HCT116 (cell line): ENCODE data around the gene OPCML. TPM values are rescaled to one million over a fixed set of nuclear protein-coding genes. Genes with fewer than 3 reads are reported as not detected.

Experiments
- ATAC-seq: fragments of 200-7000 bp; cut with Tn5 transposase; 2 replicates; pipeline ENCODE4 v1.9.1; 2020; ENCODE audit warnings: mild to moderate bottlenecking, moderate library complexity
- BruUV-seq: library from RNA; stranded (reverse); fragments of 400-500 nt; replicated peaks from 2 replicates; lab custom pipeline; 2021; lab: Mats Ljungman, UMichigan
- CTCF ChIA-PET: fragments of 300-600 bp; sonication (Branson Sonifier 250); formaldehyde crosslinking; loops from one replicate; lab custom pipeline; 2021; ENCODE audit warnings: antibody characterized with exemption; lab: Charles Lee
- POLR2A ChIA-PET: fragments of 300-600, 350-600 bp; sonication (Branson Sonifier 250); formaldehyde crosslinking; loops from one replicate; lab custom pipeline; 2021; ENCODE audit warnings: antibody characterized with exemption; lab: Charles Lee
- RAD21 ChIA-PET, 2 experiments: fragments of 300-600 bp; sonication (Branson Sonifier 250); formaldehyde crosslinking; loops; one replicate each; lab custom pipeline; 2023; ENCODE audit warnings: low total read pairs in 2 of 2; ENCODE audit not compliant: uncharacterized antibody in 2 of 2, unreplicated experiment in 2 of 2, low non-redundant PET in 1 of 2; lab: Charles Lee
- DNase-seq: peaks from one replicate; pipeline ENCODE4 v3.0.0-alpha.2; 2010; ENCODE audit warnings: low read depth, low spot score
- H2AFZ ChIP-seq: fragments of 200-600 bp; shearing (Covaris generic), sonication (generic); 2 replicates; pipeline ENCODE4 v1.6.1; 2017; ENCODE audit warnings: low read depth, mixed run types, mixed read lengths, antibody characterized with exemption, low read length; ENCODE audit not compliant: poor library complexity, severe bottlenecking
- H3K27ac ChIP-seq: 2 replicates; pipeline ENCODE4 v1.5.1; 2012; ENCODE audit warnings: low read depth, low read length
- H3K27me3 ChIP-seq: fragments of 200-600 bp; sonication (generic); 2 replicates; pipeline ENCODE4 v1.6.1; 2016; ENCODE audit warnings: mixed run types, low read length, mixed read lengths; ENCODE audit not compliant: insufficient read depth
- H3K36me3 ChIP-seq, 2 experiments: fragments of 200-500 bp in 1 of 2; fragments of 200-600 bp in 1 of 2; sonication (Bioruptor generic) in 1 of 2; sonication (generic) in 1 of 2; 2 replicates each; pipeline versions ENCODE4 v1.5.1 to v1.6.1; 2014 to 2016; ENCODE audit warnings: low read length in 2 of 2, inconsistent platforms in 1 of 2, mixed read lengths in 1 of 2, mixed run types in 1 of 2; ENCODE audit not compliant: insufficient read depth in 2 of 2, control insufficient read depth in 1 of 2
- H3K4me1 ChIP-seq, 2 experiments: fragments of 200-600 bp in 1 of 2; sonication (generic) in 1 of 2; 2 replicates each; pipeline versions ENCODE4 v1.5.1 to v1.6.1; 2012 to 2017; ENCODE audit warnings: low read length in 2 of 2, inconsistent platforms in 1 of 2, mild to moderate bottlenecking in 1 of 2, mixed read lengths in 1 of 2, mixed run types in 1 of 2, moderate library complexity in 1 of 2; ENCODE audit not compliant: insufficient read depth in 2 of 2, control insufficient read depth in 1 of 2
- H3K4me2 ChIP-seq: fragments of 200-600 bp; sonication (generic); 2 replicates; pipeline ENCODE4 v1.6.1; 2017; ENCODE audit warnings: mixed run types, low read length, mixed read lengths
- H3K4me3 ChIP-seq, 2 experiments: fragments of 200-600 bp in 1 of 2; sonication (generic) in 1 of 2; replicated peaks in 1 of 2; 2 replicates each; pipeline ENCODE4 v1.5.1; 2011 to 2016; ENCODE audit warnings: low read length in 2 of 2, control low read depth in 1 of 2, low read depth in 1 of 2, mild to moderate bottlenecking in 1 of 2, mixed read lengths in 1 of 2, mixed run types in 1 of 2
- H3K79me2 ChIP-seq: fragments of 200-600 bp; sonication (generic); 2 replicates; pipeline ENCODE4 v1.6.1; 2017; ENCODE audit warnings: mild to moderate bottlenecking, mixed run types, low read length, moderate library complexity, mixed read lengths; ENCODE audit not compliant: insufficient read depth
- H3K9ac ChIP-seq: fragments of 200-600 bp; sonication (generic); 2 replicates; pipeline ENCODE4 v1.6.1; 2016; ENCODE audit warnings: low read length, mixed read lengths
- H3K9me2 ChIP-seq: fragments of 200-600 bp; sonication (generic), shearing (Covaris generic); 2 replicates; pipeline ENCODE4 v1.6.1; 2017; ENCODE audit warnings: mixed run types, mild to moderate bottlenecking, moderate library complexity; ENCODE audit not compliant: insufficient read depth
- H3K9me3 ChIP-seq, 2 experiments: fragments of 200-500 bp in 1 of 2; fragments of 200-600 bp in 1 of 2; sonication (Bioruptor generic) in 1 of 2; sonication (generic) in 1 of 2; 2 replicates each; pipeline ENCODE4 v1.6.1; 2014 to 2017; ENCODE audit warnings: low read length in 2 of 2, mixed read lengths in 2 of 2, inconsistent platforms in 1 of 2, low read depth in 1 of 2, mild to moderate bottlenecking in 1 of 2, mixed run types in 1 of 2, moderate library complexity in 1 of 2; ENCODE audit not compliant: control insufficient read depth in 1 of 2, insufficient read depth in 1 of 2
- H4K20me1 ChIP-seq: fragments of 200-600 bp; sonication (generic), shearing (Covaris generic); 2 replicates; pipeline ENCODE4 v1.6.1; 2017; ENCODE audit warnings: mixed run types, mild to moderate bottlenecking, moderate library complexity; ENCODE audit not compliant: insufficient read depth
- ATF3 ChIP-seq: IDR thresholded peaks from 2 replicates; pipeline ENCODE4 v1.6.1; 2012
- CBX3 ChIP-seq: IDR thresholded peaks from 2 replicates; pipeline ENCODE4 v1.6.1; 2012; ENCODE audit warnings: low read depth
- CEBPB ChIP-seq: IDR thresholded peaks from 2 replicates; pipeline ENCODE4 v1.6.1; 2012; ENCODE audit warnings: low read depth
- EGR1 ChIP-seq: IDR thresholded peaks from 2 replicates; pipeline ENCODE4 v1.6.1; 2012; ENCODE audit warnings: low read depth
- EZH2 ChIP-seq: fragments of 200-600 bp; sonication (generic); IDR thresholded peaks from 2 replicates; pipeline ENCODE4 v1.6.1; 2017; ENCODE audit warnings: antibody characterized with exemption, mixed run types
- EZH2phosphoT487 ChIP-seq: fragments of 200-600 bp; IDR thresholded peaks from 2 replicates; pipeline ENCODE4 v1.6.1; 2018; ENCODE audit warnings: antibody characterized with exemption, borderline replicate concordance
- FOSL1 ChIP-seq: IDR thresholded peaks from 2 replicates; pipeline ENCODE4 v1.6.1; 2012; ENCODE audit warnings: low read depth
- JUND ChIP-seq: IDR thresholded peaks from 2 replicates; pipeline ENCODE4 v1.6.1; 2012
- POLR2AphosphoS5 ChIP-seq: IDR thresholded peaks from 2 replicates; pipeline ENCODE4 v1.6.1; 2011; ENCODE audit warnings: mild to moderate bottlenecking, low read depth, low read length, moderate library complexity
- RAD21 ChIP-seq: IDR thresholded peaks from 2 replicates; pipeline ENCODE4 v1.6.1; 2012; ENCODE audit warnings: low read depth, mild to moderate bottlenecking
- REST ChIP-seq: IDR thresholded peaks from 2 replicates; pipeline ENCODE4 v1.6.1; 2012; ENCODE audit warnings: low read depth
- SIN3A ChIP-seq: IDR thresholded peaks from 2 replicates; pipeline ENCODE4 v1.6.1; 2012; ENCODE audit warnings: low read depth
- SRF ChIP-seq: IDR thresholded peaks from 2 replicates; pipeline ENCODE4 v1.6.1; 2012; ENCODE audit warnings: low read depth
- TCF7L2 ChIP-seq: IDR thresholded peaks from 2 replicates; pipeline ENCODE4 v1.7.0; 2011; ENCODE audit warnings: borderline replicate concordance, inconsistent platforms; ENCODE audit not compliant: insufficient read depth, insufficient read length; ENCODE audit errors: extremely low read depth
- YY1 ChIP-seq: IDR thresholded peaks from 2 replicates; pipeline ENCODE4 v1.6.1; 2011; ENCODE audit warnings: low read length, low read depth, moderate library complexity, mild to moderate bottlenecking; ENCODE audit not compliant: insufficient replicate concordance; ENCODE audit errors: extremely low read depth
- ZBTB33 ChIP-seq: IDR thresholded peaks from 2 replicates; pipeline ENCODE4 v1.6.1; 2011; ENCODE audit warnings: mild to moderate bottlenecking, low read length, moderate library complexity; ENCODE audit not compliant: insufficient replicate concordance; ENCODE audit errors: extremely low read depth
- intact Hi-C: fragments of 100-400 bp; cut with micrococcal nuclease; formaldehyde crosslinking; loops from 2 replicates; pipeline ENCODE4 v1.10.0; 2022
- total RNA-seq: library from RNA; stranded (reverse); gene quantifications from one replicate; pipeline ENCODE4 v1.2.1, GENCODE V29; 2021; ENCODE audit not compliant: unreplicated experiment

The OPCML gene
- total RNA-seq, 1 experiment from 2014 or later, result not detected

DNA sequence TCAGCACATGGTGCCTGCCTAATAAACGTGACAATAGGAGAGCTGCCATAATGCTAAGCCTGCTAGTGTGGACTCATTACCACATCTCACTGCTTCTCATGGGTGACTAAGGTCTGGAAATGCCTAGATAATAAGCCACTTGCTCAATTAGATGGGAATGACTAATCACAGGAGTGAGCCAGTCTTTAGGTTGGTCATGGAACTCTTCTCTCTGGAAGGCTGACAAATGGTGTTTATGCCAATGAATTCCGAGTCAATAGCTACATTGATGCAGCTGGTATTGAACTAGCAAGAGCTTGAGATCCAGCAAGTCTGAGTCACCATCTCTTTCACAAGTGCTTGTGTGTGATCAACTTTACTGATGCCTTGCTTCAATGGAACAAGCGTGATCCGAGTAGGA lies 334.9 kb downstream of the OPCML start (continued):
- no peak for TF ChIP-seq EGR1
- no peak for TF ChIP-seq CEBPB
- TF ChIP-seq JUND, result no peak
- TF ChIP-seq ATF3, result no peak
- no peak for TF ChIP-seq FOSL1
- TF ChIP-seq SRF, result no peak
- TF ChIP-seq YY1, result no peak

DNA sequence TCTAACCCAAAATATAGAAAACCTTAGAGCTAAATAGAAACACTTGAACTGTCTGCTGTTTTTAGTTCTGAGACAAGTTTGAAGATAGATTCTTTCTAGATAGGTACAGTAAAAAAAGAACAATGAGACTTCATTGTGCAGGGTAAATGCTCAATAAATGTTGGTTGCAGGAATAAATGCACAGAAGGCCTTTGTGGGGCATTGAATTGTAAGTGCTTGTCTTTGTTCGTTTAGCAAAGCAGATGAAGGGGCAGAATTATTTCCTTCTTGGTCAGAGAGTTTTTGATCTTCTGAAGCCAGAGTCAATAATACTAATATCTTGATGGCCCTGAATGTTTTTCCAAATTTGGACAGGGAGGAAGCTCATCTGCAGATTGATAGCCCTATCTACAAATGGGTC lies 340.4 kb downstream of the OPCML start:
- Histone ChIP-seq H3K27ac (no peak overlapping the region), H3K36me3 (no peaks in the 10 kb centered on the region), H3K4me2 (no peak overlapping the region), H3K27me3 (no peaks in the 10 kb centered on the region), H3K9me3 (peaks cover 0 to 4% of the 10 kb centered on the region in 2 experiments; a peak in 1 of 4 replicates), H3K4me1 (no peaks in the 10 kb centered on the region), H3K4me3 (no peak overlapping the region), H4K20me1 (no peaks in the 10 kb centered on the region; the same call in 1 of the 2 replicates)
- BruUV-seq, result no TSS peak
- no peak for DNase-seq
- intact Hi-C loops, result no loop called here
- CTCF ChIA-PET, result no interaction called here
- TF ChIP-seq ZBTB33 (no peak), EZH2 (no peak), YY1 (no peak), TCF7L2 (no peak), CBX3 (no peak), SIN3A (no peak), POLR2AphosphoS5 (no peak), RAD21 (no peak), FOSL1 (no peak), SRF (no peak), CEBPB (no peak), REST (no peak), EZH2phosphoT487 (no peak)
- TF ChIP-seq, all 23 proteins: peak for 0
- Histone ChIP-seq H3K9me2 (no peaks in the 10 kb centered on the region), H3K9ac (no peak overlapping the region), H3K79me2 (no peaks in the 10 kb centered on the region), H2AFZ (no peak overlapping the region)
- POLR2A ChIA-PET, result no interaction called here
- no peak for ATAC-seq
- RAD21 ChIA-PET, result no interaction called here
